Putamen (tissue), 1 donor: Measurements from ENCODE around the gene WDFY2.
A peak's percentile ranks its signal among the peaks of the same experiment; 100 is the strongest.

Experiments
- DNase-seq: peaks from one replicate; pipeline ENCODE4 v3.0.0-alpha.2; 2016; ENCODE audit warnings: low spot score

The WDFY2 gene

DNA sequence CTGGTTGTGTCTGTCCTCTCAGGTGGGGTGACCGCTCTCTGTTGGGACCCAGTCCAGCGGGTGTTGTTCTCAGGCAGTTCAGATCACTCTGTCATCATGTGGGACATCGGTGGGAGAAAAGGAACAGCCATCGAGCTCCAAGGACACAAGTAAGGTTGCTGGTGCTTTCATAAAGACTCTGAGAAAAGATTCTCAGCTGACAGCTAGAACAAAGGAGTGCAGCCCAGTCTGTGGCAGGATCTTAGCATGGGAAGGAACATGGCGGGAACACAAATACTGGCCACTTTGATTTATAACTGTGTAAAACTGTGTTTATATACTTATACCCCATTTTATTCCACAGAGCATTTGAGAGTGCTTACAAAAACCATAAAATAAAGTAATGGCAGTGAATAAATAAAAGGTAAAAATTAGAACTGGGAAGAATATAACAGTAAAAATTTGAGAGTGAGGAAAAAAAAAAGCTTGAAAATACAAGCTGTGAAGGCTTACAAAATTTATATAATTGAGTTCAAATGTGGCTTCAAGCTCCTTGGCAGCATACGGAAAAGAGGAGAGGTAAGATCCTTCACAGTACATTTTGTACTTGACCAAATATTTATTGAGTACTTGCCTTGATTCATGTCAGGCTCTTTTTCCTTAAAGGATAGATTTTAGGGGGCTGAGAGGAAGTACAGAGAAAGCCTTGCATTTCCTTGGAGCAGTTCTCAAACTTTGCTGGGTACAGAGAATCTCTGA lies 154.9 kb downstream of the WDFY2 start:
- no peak for DNase-seq

DNA sequence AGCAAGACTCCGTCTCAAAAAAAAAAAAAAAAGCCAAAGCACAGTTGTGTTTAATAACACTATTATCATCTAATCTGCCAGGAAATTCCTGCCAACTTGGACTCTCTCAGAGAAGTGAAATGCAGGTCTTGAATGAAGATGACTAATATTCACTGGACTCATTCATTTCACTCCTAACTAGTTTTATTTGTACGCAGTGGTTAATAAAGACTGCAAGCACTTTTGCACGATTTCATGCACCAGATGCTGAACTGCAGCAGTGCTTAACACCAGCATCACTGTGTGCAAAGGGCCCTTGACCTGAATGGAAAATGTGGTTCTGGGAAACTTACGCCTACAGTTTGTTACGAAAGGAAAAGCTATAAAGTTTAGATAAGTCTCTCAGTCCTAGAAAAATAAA lies 156.4 kb downstream of the WDFY2 start:
- DNase-seq = no peak

DNA sequence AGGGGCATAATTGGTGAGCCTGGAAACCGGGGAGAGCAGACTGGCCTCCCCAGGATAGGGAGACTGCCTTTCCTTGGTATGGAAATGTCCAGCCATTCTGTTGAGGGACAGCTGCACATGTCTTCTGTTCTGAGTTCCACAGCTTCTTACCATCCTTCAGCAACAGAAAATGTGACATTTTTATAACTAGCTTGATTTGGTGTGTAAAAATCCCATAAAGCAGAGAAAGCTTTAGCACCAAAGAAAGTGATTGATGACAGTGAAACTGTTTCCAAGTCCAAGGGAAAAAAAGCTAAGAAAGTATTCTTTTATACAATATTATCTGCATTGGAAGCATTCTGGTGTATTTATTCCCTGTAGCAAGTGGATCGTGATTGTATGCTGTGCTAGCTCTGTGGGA lies 157.8 kb downstream of the WDFY2 start:
- DNase-seq = no peak

DNA sequence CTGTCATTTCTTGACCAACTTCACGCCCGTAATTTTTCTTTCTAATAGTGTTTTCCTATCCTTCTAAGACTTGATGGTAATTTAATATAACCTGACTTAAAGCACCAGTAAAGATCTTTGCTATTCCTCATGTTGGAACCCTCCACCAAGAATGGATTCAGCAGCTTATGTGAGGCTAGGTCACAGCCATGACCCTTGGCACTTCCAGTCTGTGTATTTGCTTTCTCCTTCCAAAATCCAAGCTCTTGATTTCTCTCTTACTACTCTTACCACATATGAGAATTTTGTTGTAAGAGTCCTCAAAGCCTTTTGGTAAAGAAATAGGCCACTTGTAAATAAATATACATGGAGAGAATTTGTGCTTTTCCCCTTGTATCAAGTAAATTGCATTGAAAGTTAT lies 158.3 kb downstream of the WDFY2 start:
- DNase-seq = no peak

DNA sequence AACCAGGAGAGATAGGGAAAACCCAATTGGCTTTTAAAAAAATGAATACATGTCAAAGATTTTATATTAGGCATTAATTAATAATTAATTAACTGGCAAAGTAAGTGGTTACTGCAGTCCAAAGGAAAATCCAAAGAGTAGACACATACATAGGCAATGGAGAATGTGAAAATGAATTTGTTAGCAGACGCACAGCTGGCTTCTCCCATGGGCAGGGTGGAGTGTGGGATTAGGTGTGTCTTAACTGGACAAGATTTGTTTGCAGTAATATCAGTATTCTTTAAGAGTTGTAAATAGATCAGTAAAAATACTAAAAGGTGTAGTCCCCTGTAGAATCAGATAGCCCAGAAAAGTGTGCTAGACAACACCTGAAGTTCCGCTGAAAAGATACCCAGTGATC lies 161.0 kb downstream of the WDFY2 start:
- DNase-seq = no peak

DNA sequence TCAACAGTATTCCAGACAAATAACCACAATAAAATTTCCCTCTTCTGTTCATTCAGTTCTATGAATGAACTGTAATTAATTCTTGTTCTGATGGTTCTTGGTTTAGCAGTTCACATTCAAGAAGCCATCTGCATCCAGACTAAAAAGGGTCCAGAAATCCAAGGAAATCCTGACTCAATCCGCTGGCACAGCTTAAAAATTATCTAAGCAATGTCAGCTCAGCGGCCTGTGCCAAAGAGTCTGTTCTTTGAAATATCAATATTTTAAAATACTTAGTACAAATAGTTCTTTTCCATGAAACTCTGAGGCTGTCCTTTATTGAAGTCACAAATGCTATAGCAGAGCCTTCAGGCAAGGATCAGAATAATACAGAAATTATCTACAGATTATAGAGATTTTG lies 162.5 kb downstream of the WDFY2 start:
- DNase-seq = no peak

DNA sequence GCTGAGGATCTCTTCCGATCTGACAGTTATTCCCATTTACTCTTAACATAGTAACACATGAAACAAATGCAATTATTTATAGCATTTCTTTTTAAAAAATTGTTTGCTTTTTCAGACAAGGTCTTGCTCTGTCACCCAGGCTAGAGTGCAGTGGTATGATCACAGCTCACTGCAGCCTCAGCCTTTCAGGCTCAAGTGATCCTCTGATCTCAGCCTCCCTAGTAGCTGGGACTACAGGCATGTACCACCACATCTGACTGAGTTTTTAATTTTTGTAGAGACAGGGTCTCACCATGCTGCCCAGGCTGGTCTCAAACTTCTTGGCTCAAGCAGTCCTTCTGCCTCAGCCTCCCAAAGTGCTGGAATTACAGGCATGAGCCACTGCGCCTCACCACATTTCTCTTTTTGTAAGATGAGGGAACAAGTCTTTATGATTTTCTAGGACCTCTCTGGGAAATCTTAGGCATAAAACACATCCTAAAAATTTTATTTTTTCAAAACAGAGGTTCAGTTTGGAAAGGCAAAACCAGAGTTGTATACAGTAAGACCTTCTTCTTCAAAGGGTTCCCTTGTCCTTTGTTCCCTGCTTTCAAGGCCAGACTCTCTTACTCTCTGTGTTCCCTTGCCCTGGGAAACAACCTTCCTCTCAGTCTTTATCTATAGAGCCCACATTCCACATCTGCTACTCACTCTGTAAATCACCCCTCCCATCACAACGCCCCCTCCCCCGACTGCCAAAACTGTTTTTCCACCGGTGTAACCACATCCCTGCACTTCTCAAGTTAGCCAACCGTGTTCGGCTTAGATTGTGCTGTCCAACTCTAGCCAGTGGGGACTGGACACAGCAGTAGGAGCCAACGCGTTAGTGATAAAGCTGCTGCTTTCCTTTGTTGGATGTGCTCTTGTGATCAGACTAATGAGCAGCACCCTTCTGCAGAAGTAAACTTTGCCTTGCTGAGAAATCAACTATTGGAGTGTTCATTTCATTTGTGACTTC lies 163.5 kb downstream of the WDFY2 start:
- DNase-seq = no peak

DNA sequence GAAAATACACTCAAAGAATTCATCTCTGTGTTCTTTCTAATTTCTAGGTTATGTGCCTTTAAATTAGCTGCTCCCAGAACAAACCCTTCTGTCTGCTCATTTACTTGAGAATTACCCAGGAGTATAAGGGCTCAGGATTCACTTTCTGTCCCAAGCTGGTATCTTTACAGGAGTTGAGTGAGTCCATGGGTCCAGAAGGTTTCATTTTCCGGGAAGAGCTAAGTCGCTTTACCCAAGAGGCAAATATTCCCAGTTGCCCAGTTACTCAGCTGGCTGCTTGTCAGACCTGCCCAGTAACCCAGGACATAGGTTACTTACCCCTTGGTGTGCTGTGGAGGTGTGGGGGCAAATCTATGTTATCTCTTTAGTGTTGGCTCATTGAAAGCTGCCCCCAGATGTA lies 172.4 kb downstream of the WDFY2 start:
- DNase-seq = no peak

DNA sequence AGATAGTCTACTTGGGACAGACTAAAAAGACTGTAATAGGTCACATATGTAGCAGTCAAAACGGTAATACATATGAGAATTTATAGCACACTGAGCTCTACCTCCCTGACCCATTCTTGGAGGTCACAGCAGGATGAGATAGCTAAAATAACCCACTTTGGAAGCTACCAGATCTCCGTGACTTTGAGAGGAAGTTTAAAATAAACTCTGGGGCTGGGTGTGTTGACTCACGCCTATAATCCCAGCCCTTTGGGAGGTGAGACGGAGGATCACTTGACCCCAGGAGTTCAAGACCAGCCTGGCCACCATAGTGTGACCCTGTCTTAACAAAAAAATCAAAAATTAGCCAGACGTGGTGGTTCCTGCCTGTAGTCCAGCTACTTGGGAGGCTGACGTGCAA lies 174.4 kb downstream of the WDFY2 start:
- DNase-seq = no peak

DNA sequence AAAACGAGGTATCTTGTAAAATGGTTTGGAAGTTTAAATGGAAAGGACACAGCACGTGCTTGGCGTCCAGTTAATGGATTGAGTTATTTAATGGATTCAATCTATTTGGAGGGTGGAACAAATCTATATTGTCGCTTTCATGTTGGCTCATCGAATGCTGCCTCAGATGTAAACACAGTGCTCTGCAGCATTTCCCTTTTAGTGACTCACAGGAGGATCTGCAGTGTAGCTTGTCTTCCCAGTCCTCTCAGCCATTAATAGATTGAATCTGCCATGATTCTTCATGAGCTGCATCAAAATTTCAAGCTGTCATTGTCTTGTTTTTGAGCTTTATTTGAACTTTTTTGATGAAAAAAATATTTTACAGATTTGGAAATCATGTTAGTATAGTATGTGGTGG lies 175.0 kb downstream of the WDFY2 start:
- DNase-seq = no peak

DNA sequence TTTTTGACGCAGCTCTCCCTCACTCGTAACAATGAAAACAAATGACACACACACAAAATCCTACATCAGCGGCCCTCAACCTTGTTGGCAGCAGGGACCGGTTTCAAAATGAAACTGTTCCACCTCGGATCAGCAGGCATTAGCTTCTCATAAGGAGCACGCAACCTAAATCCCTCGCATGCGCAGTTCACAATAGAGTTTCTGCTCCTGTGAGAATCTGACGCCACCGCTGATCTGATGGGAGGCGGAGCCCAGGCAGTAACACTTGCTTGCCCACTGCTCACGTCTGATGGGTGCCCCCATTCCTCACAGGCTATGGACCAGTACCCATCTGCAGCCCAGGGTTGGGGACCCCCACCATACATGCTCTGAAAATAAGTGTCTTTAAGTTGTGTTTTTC lies 176.3 kb downstream of the WDFY2 start:
- DNase-seq = peak; percentile 88

DNA sequence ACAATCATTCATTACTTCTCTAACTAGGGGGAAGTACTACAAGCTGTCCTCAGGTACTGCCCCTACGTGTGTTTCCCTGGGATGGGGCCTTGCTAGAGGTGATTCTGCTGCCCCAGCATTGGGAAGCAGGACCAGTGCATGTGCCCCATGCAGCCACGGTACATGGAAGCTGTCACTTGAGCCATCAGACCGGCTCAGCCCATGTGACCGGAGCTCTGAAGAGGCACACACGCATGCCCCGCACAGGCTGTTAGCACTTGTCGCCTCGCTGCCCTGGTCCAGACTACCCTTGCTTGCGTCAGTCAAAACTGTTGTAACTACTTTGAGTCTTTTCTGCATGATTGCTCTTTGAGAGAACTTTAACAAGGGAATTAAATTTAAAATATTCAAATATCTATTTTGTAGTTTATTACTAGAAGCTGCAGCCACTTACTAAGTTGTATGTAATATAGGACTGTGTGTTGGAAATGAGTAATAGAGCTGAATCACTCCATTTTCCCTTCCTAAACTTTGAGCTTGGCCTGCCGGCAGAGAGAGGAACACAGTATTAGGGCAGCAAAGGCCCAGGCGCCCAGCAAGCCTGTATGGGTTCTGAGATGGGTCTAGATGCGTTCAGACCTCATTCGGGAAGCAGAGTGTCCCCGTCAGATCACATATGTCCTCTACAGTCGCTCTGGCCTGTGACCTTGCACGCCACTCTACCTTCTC lies 177.5 kb downstream of the WDFY2 start:
- no peak for DNase-seq

DNA sequence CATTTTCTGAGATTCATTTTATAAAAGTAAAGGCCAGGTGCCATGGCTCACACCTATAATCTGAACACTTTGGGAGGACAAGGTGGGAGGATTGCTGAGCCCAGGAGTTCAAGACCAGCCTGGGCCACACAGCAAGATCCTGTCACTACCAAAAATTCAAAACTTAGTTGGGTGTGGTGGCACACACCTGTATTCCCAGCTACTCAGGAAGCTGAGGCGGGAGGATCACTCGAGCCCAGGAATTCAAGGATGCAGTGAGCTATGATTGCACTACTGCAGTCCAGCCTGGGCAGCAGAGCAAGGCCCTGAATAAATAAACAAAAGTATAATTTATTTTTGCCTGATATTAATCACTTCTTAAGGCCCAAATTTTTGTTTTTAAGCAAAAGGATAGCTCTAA lies 179.2 kb downstream of the WDFY2 start:
- DNase-seq = no peak

DNA sequence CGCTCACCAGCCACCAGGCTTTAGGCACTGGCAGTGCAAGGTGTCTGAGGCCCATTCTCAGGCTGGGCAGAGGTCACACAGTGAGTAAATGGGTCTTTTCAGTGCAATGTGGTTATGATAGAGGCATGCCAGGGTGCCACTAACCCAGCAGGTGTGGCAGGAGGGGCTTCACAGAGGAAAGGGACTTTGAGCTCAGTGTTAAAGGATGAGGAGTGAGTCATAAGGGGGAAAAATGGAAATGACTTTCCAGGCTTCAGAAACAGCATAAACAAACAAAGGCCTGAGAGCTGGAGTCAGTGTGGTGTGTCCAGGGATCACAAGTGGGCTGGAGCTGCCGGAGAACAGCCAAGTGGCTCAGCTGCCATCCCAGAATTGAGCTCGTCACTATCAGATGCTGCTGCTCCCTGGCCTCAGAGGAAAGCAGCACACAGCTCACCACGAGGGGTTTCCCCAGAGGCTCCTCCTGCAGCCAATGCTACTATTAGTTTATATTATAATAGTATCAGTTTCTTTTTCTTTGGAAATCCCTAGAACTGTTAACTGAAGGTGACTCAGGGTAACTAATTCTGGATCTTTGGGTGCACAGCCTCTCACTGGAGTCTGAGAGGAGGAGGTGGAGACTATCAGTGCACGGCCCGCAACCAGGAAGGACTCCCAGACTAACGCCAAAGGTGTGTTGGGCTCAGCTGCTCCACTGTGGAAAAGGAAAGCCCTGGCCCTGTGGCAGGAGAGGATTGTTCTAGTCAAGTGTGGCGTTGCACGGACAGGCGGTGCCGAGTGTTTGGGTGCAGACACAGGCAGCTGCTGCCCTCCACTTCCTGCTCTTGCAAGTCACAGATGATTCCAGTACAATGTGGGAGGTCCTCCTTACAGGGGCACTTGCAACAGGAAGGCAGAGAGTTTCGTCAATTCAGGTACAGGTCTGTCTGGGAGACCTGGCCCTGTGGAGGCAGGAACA lies 180.2 kb downstream of the WDFY2 start:
- DNase-seq = peak; percentile 77

DNA sequence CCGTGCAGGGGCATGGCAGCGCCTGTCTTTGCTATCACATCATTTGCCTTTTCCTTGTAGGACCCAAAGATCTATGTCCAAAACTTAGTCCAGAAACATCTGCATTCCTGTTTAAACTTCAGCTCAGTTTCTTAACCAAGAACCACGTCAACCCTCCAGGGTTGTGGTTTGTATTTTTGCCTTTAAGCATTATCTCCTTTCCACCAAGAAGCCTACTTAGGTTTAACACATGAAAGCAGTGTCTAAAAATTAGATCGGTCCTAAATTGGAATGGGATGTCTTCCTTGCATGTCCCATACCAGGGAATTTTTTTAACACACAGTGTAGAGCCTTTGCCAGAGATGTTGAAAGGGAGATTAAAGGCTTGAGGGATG lies 180.9 kb downstream of the WDFY2 start:
- DNase-seq = no peak

DNA sequence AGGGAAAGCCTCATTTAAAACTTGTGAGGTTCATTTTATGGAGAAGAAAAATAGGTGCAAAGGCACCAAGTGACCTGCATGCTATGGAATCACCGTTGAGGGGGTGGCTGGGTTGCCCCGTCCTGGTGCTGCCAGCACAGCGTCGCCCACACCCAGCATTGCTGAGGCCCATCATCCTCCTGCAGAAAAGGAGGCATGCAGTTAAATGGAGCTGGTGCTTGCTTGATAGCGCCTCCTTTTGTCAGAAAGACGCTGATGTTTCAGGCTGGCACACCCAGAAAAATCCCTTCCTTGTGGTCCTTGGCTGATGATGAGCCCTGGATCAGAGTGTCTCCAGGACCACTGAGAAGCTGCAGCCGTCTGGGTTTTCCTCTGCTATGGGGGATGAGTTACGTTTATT lies 182.8 kb downstream of the WDFY2 start:
- no peak for DNase-seq

DNA sequence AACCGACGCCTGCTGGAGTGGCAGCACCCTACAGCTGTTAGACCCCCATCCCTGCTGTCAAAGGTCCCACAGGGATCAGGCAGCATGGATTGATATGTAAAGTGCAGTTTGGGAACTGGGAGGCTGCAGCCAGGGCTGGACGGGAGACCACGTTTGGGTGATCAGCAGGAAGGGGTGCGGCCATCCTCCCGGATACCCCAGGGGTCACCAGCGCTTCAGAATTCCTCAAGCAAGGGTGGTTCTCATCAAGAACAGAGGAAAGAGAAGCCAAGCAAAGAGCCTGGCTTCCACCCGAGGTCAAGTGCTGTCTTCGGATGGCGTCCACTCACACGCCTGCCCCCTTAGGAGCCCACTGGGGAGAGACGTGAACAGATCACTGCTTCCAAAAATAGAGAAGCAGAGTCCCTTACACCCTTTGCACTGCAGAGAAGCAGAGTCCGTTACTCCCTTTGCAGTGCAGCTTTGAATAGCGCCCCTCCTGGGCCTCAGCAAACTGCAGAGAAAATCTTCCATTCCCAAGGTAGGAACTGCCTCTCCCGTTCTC lies 184.2 kb downstream of the WDFY2 start:
- DNase-seq = no peak

DNA sequence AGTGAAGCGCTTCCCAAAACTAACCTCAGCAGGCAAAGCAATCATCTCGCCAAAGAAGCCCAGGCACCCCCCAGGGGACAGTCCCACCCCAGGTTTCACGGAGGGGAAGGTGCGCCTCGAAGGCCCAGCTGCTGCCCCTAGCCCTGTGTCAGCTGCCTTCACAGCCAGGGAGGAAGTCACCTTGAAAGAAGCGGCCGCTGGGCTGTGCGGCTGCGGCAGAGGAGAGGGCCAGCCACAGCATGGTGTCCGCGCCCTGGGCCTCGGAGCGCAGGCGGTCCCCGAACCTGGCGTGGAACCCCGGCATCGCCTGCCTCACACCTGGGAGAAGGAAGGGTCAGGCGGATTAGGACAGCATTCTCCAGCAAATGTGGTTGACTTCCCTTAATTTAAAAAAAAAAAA lies 184.7 kb downstream of the WDFY2 start:
- no peak for DNase-seq

DNA sequence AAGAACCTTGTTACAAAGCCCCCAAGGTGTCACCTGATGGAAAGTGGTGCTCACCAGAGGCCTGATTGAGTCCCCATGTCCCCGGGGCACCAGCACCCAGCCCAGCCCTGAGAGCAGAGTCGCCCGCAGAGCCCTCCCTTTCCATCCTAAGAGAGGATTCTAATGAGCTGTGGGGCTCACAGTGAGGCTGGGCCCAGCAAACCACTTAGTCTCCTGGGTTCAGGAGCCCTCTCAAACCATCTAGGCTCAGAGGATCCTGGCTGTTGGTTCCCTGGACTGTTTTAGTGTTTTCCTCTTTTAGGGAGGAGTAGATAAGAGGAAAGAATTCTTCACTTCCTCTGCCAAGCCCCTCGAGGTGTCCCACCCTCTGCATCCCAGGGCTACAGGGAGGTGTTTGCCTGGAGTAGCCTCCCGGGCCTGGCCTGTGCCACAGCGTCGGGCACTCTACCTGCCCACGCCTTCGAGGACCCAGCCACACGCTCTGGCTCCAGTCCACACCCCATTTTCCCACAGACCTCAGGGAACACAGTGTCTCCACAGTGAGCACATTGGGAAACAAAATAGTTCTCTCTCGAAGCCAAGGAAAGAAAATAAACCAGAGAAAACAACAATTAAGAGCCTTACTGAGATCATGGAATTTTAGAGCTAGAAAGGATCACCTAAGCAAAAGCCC lies 185.3 kb downstream of the WDFY2 start:
- DNase-seq = no peak

DNA sequence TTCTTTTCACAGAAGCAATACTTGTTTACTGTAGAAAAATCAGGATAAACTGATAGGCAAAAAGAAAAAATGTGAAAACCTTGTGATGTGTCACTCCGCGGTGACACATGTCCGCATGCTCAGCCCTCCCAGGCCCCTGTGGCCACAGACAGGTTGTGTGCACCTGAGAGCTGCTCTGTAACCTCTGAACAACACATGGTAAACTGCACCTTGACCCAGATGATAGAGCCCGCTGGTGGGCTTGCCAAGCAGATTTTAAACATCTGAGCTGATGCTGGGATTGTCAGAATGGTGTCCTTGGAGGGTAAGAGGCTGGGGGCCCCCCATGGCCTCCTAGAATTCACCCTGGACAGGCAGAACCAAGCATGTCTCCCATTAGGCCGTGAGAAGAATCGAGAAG lies 185.9 kb downstream of the WDFY2 start:
- no peak for DNase-seq
